MM.1S (cell line): Measurements from ENCODE around the gene ADAM15.

Source experiments
- CTCF ChIP-seq: fragments of 300-600 bp; sonication (generic); IDR thresholded peaks from 2 replicates; pipeline ENCODE4 v1.5.1; 2016; ENCODE audit warnings: antibody characterized with exemption, low read length, mixed read lengths
- EZH2 ChIP-seq: fragments of 300-600 bp; sonication (generic); optimal IDR thresholded peaks from 2 replicates; pipeline ENCODE3; 2017; ENCODE audit warnings: low read depth, mild to moderate bottlenecking, antibody characterized with exemption, low read length, mixed read lengths
- EZH2phosphoT487 ChIP-seq: fragments of 300-600 bp; sonication (generic); IDR thresholded peaks from 2 replicates; pipeline ENCODE4 v1.6.1; 2018; ENCODE audit warnings: antibody characterized with exemption, low read length

GRCh38 chr1:155099331-155099730 is 48.2 kb downstream of the ADAM15 start:
- TF ChIP-seq CTCF (no peak), EZH2phosphoT487 (no peak), EZH2 (no peak)
